IMR-90 (cell line): ENCODE data around the gene C10orf88. TPM values are rescaled to one million over a fixed set of nuclear protein-coding genes. Genes with fewer than 3 reads are reported as not detected.

Experiments
- ATAC-seq: fragments of 200-7000 bp; cut with Tn5 transposase; 2 replicates; pipeline ENCODE4 v1.9.1; 2020; ENCODE audit warnings: low read depth, mild to moderate bottlenecking, moderate library complexity
- BruUV-seq: library from RNA; stranded (reverse); fragments of 400-500 nt; replicated peaks from 2 replicates; lab custom pipeline; 2021; lab: Mats Ljungman, UMichigan
- CTCF ChIA-PET: fragments of 300-600 bp; formaldehyde crosslinking; extraction: SDS; loops from one replicate; lab custom pipeline; 2021; ENCODE audit warnings: antibody characterized with exemption; lab: Yijun Ruan, JAX
- POLR2A ChIA-PET: fragments of 300-600 bp; sonication (Branson Sonifier 250); formaldehyde crosslinking; loops from one replicate; lab custom pipeline; 2022; ENCODE audit warnings: antibody characterized with exemption; ENCODE audit not compliant: unreplicated experiment; lab: Charles Lee
- DNase-seq: peaks from one replicate; pipeline ENCODE4 v3.0.0; 2013
- H2AFZ ChIP-seq: replicated peaks from 2 replicates; pipeline ENCODE3; 2013; ENCODE audit warnings: low read length, mild to moderate bottlenecking; ENCODE audit not compliant: poor library complexity
- H2AK5ac ChIP-seq: 2 replicates; pipeline ENCODE4 v1.6.1; 2013; ENCODE audit warnings: low read depth, low read length, inconsistent platforms
- H2AK9ac ChIP-seq: replicated peaks from 2 replicates; pipeline ENCODE3; 2013; ENCODE audit warnings: mild to moderate bottlenecking, low read depth, low read length, moderate library complexity; ENCODE audit not compliant: poor library complexity
- H2BK120ac ChIP-seq: 2 replicates; pipeline ENCODE4 v1.6.1; 2013; ENCODE audit warnings: low read depth, low read length, inconsistent platforms
- H2BK15ac ChIP-seq: 3 replicates; pipeline ENCODE4 v1.6.1; 2013; ENCODE audit warnings: low read depth, low read length, inconsistent platforms
- H2BK20ac ChIP-seq: 2 replicates; pipeline ENCODE4 v1.6.1; 2013; ENCODE audit warnings: low read depth, mild to moderate bottlenecking, inconsistent platforms, low read length, moderate library complexity
- H2BK5ac ChIP-seq: 2 replicates; pipeline ENCODE4 v1.6.1; 2013; ENCODE audit warnings: mild to moderate bottlenecking, low read depth, low read length, inconsistent platforms; ENCODE audit not compliant: poor library complexity, severe bottlenecking
- H3K14ac ChIP-seq: replicated peaks from 2 replicates; pipeline ENCODE4 v1.6.1; 2013; ENCODE audit warnings: low read depth, low read length, inconsistent platforms
- H3K18ac ChIP-seq: 2 replicates; pipeline ENCODE4 v1.6.1; 2013; ENCODE audit warnings: low read depth, low read length, control low read depth
- H3K23ac ChIP-seq: 2 replicates; pipeline ENCODE4 v1.6.1; 2013; ENCODE audit warnings: low read depth, low read length, inconsistent platforms
- H3K27ac ChIP-seq: 2 replicates; pipeline ENCODE4 v1.5.1; 2013; ENCODE audit warnings: mild to moderate bottlenecking, control low read depth, low read length; ENCODE audit not compliant: insufficient read depth
- H3K27me3 ChIP-seq: 2 replicates; pipeline ENCODE4 v1.6.1; 2013; ENCODE audit warnings: low read length; ENCODE audit not compliant: control insufficient read depth, insufficient read depth
- H3K36me3 ChIP-seq: 2 replicates; pipeline ENCODE4 v1.6.1; 2013; ENCODE audit warnings: low read length, mixed read lengths; ENCODE audit not compliant: control insufficient read depth, insufficient read depth
- H3K4ac ChIP-seq: 2 replicates; pipeline ENCODE4 v1.6.1; 2013; ENCODE audit warnings: low read depth, low read length, inconsistent platforms
- H3K4me1 ChIP-seq: 2 replicates; pipeline ENCODE4 v1.6.1; 2013; ENCODE audit warnings: low read length, mixed read lengths; ENCODE audit not compliant: control insufficient read depth, insufficient read depth
- H3K4me2 ChIP-seq: 2 replicates; pipeline ENCODE4 v1.6.1; 2013; ENCODE audit warnings: low read depth, mild to moderate bottlenecking, control low read depth, low read length, moderate library complexity
- H3K4me3 ChIP-seq: 2 replicates; pipeline ENCODE4 v1.5.1; 2013; ENCODE audit warnings: low read depth, mild to moderate bottlenecking, control low read depth, low read length, moderate library complexity; ENCODE audit not compliant: insufficient read depth
- H3K56ac ChIP-seq: 2 replicates; pipeline ENCODE4 v1.6.1; 2013; ENCODE audit warnings: low read length, inconsistent platforms; ENCODE audit not compliant: insufficient read depth; ENCODE audit errors: extremely low read depth
- H3K79me1 ChIP-seq, 2 experiments: 2 replicates each; pipeline ENCODE4 v1.6.1; 2013; ENCODE audit warnings: low read length in 2 of 2, inconsistent platforms in 1 of 2, low read depth in 1 of 2
- H3K9ac ChIP-seq: 2 replicates; pipeline ENCODE4 v1.6.1; 2013; ENCODE audit warnings: low read depth, low read length, control low read depth
- H3K9me1 ChIP-seq: 2 replicates; pipeline ENCODE4 v1.6.1; 2013; ENCODE audit warnings: low read length, inconsistent platforms; ENCODE audit not compliant: insufficient read depth
- H3K9me3 ChIP-seq: 2 replicates; pipeline ENCODE4 v1.6.1; 2013; ENCODE audit warnings: low read length; ENCODE audit not compliant: control insufficient read depth, insufficient read depth
- H4K20me1 ChIP-seq: 2 replicates; pipeline ENCODE4 v1.6.1; 2013; ENCODE audit warnings: low read length, inconsistent platforms; ENCODE audit not compliant: insufficient read depth
- H4K5ac ChIP-seq: 2 replicates; pipeline ENCODE4 v1.6.1; 2013; ENCODE audit warnings: mild to moderate bottlenecking, low read depth, low read length, control low read depth
- H4K8ac ChIP-seq, 2 experiments: 2 replicates each; pipeline ENCODE4 v1.6.1; 2013; ENCODE audit warnings: low read depth in 2 of 2, low read length in 2 of 2, control low read depth in 1 of 2, inconsistent platforms in 1 of 2
- H4K91ac ChIP-seq: 2 replicates; pipeline ENCODE4 v1.6.1; 2013; ENCODE audit warnings: low read depth, low read length, inconsistent platforms; ENCODE audit not compliant: insufficient read depth
- BHLHE40 ChIP-seq: fragments of 150-350 bp; IDR thresholded peaks from 2 replicates; pipeline ENCODE4 v1.6.1; 2016; ENCODE audit warnings: mild to moderate bottlenecking, low read depth, low read length
- CEBPB ChIP-seq: IDR thresholded peaks from 2 replicates; pipeline ENCODE4 v1.6.1; 2012; ENCODE audit warnings: low read depth, low read length, improper control_type of control experiment
- CHD1 ChIP-seq: IDR thresholded peaks from 2 replicates; pipeline ENCODE4 v1.6.1; 2012; ENCODE audit warnings: low read depth, low read length, improper control_type of control experiment
- CTCF ChIP-seq: conservative IDR thresholded peaks from 2 replicates; pipeline ENCODE4 v1.5.1; 2012; ENCODE audit warnings: mild to moderate bottlenecking, low read depth, low read length, improper control_type of control experiment
- FOS ChIP-seq: fragments of 150-350 bp; IDR thresholded peaks from 2 replicates; pipeline ENCODE4 v1.6.1; 2016; ENCODE audit warnings: low read depth, low read length
- MAFK ChIP-seq: IDR thresholded peaks from 2 replicates; pipeline ENCODE4 v1.6.1; 2012; ENCODE audit warnings: low read depth, low read length, improper control_type of control experiment
- MAZ ChIP-seq: IDR thresholded peaks from 2 replicates; pipeline ENCODE4 v1.6.1; 2012; ENCODE audit warnings: low read depth, mild to moderate bottlenecking, low read length, improper control_type of control experiment, moderate library complexity, borderline replicate concordance
- MXI1 ChIP-seq: IDR thresholded peaks from 2 replicates; pipeline ENCODE4 v1.6.1; 2012; ENCODE audit warnings: low read depth, mild to moderate bottlenecking, low read length, moderate library complexity, borderline replicate concordance
- NFE2L2 ChIP-seq: fragments of 150-350 bp; IDR thresholded peaks from 2 replicates; pipeline ENCODE4 v1.6.1; 2016; ENCODE audit warnings: low read depth, mild to moderate bottlenecking, low read length
- POLR2A ChIP-seq: IDR thresholded peaks from 2 replicates; pipeline ENCODE4 v1.6.1; 2012; ENCODE audit warnings: mild to moderate bottlenecking, low read depth, low read length
- RAD21 ChIP-seq: IDR thresholded peaks from 2 replicates; pipeline ENCODE4 v1.6.1; 2012; ENCODE audit warnings: low read length, improper control_type of control experiment
- RCOR1 ChIP-seq: IDR thresholded peaks from 2 replicates; pipeline ENCODE4 v1.6.1; 2012; ENCODE audit warnings: mild to moderate bottlenecking, low read length, improper control_type of control experiment; ENCODE audit not compliant: insufficient replicate concordance
- RFX5 ChIP-seq: IDR thresholded peaks from 2 replicates; pipeline ENCODE4 v1.8.0; 2012; ENCODE audit warnings: low read depth, mild to moderate bottlenecking, low read length, moderate library complexity
- SMC3 ChIP-seq: fragments of 150-350 bp; IDR thresholded peaks from 2 replicates; pipeline ENCODE4 v1.6.1; 2016; ENCODE audit warnings: low read depth, mild to moderate bottlenecking, antibody characterized with exemption, low read length, moderate library complexity
- USF2 ChIP-seq: fragments of 150-350 bp; IDR thresholded peaks from 2 replicates; pipeline ENCODE4 v1.6.1; 2017; ENCODE audit warnings: mild to moderate bottlenecking, antibody characterized with exemption, low read length, low read depth
- WGBS, 2 experiments: methylation state at CpG; one replicate each; pipeline versions ENCODE4 v1.1.5 to v1.1.7; 2013; ENCODE audit warnings: missing lambda C conversion rate in 2 of 2; ENCODE audit not compliant: insufficient read length in 1 of 2; ENCODE audit errors: extremely low coverage in 2 of 2; 5-methylcytosine and 5-hydroxymethylcytosine counted together
- dilution Hi-C: fragments of 300-500 bp; cut with HindIII; formaldehyde crosslinking; loops from one replicate; pipeline ENCODE4 v1.14.3; 2018; ENCODE audit warnings: low sequenced_read_pairs; ENCODE audit not compliant: unreplicated experiment
- in situ Hi-C: fragments of 300-500 bp; cut with MboI; formaldehyde crosslinking; loops from 3 replicates; pipeline ENCODE4 v1.14.3; 2019; ENCODE audit warnings: low sequenced_read_pairs, inconsistent platforms, mixed read lengths
- intact Hi-C: fragments of 100-400 bp; cut with micrococcal nuclease; formaldehyde crosslinking; loops from 2 replicates; pipeline ENCODE4 v1.10.0; 2022
- polyA plus RNA-seq, 3 experiments: library from polyadenylated mRNA; depleted of rRNA; stranded (reverse); fragments of >200 nt; gene quantifications; 2 replicates each; pipeline ENCODE4 v1.2.3, GENCODE V29; 2012; ENCODE audit warnings: low replicate concordance in 1 of 3
- total RNA-seq: library from RNA; depleted of rRNA; stranded (reverse); fragments of >200 nt; gene quantifications from 2 replicates; pipeline ENCODE4 v1.2.3, GENCODE V29; 2012
- TF ChIP-seq, protein P1 (sequence below): fragments of 150-350 bp; IDR thresholded peaks from 2 replicates; pipeline ENCODE4 v1.6.1; 2016; ENCODE audit warnings: low read depth, mild to moderate bottlenecking, low read length, moderate library complexity, borderline replicate concordance

Gene C10orf88
- total and polyA plus RNA-seq, 2 of the 4 experiments (the other 2 are of a cell fraction) = 5.9 to 12.2 TPM

- H3K36me3 ChIP-seq = peaks cover 15% of the 10 kb centered on the region
- H2BK120ac ChIP-seq = no peak overlapping the region
- ChIA-PET POLR2A (no interaction called here), CTCF (no interaction called here)
- peaks cover 20 to 25% of the 10 kb centered on the region in 2 experiments; a peak in 3 of 4 replicates for H3K79me1 ChIP-seq
- DNase-seq = no peak
- intact Hi-C loops (no loop called here), dilution Hi-C loops (no loop called here), in situ Hi-C loops (no loop called here)
- H4K91ac ChIP-seq = no peak overlapping the region
- H3K56ac ChIP-seq = no peak overlapping the region
- no peak overlapping the region for H2BK20ac ChIP-seq
- no peaks in the 10 kb centered on the region for H3K9me3 ChIP-seq
- H2BK15ac ChIP-seq = no peak overlapping the region
- ATAC-seq = no peak
- H2AFZ ChIP-seq = no peak overlapping the region
- H4K5ac ChIP-seq = no peak overlapping the region
- no peak overlapping the region for H3K18ac ChIP-seq
- H3K4me2 ChIP-seq = no peak overlapping the region
- no peak overlapping the region for H3K27ac ChIP-seq
- WGBS, 2 experiments = no CpG with 5 or more reads among the region's 4 CpGs
- TF ChIP-seq MAZ (no peak), MXI1 (no peak), USF2 (no peak), SMC3 (no peak), RAD21 (no peak), MAFK (no peak), FOS (no peak), POLR2A (no peak), CHD1 (no peak), RCOR1 (no peak), BHLHE40 (no peak), CTCF (no peak), CEBPB (no peak), NFE2L2 (no peak), RFX5 (no peak)
- TF ChIP-seq, protein P1, sequence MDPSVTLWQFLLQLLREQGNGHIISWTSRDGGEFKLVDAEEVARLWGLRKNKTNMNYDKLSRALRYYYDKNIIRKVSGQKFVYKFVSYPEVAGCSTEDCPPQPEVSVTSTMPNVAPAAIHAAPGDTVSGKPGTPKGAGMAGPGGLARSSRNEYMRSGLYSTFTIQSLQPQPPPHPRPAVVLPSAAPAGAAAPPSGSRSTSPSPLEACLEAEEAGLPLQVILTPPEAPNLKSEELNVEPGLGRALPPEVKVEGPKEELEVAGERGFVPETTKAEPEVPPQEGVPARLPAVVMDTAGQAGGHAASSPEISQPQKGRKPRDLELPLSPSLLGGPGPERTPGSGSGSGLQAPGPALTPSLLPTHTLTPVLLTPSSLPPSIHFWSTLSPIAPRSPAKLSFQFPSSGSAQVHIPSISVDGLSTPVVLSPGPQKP = no peak
- H3K4ac ChIP-seq = no peak overlapping the region
- BruUV-seq = no TSS peak
- no peaks in the 10 kb centered on the region; the same call in 1 of the 2 replicates for H3K4me1 ChIP-seq
- no peak overlapping the region for H4K8ac ChIP-seq
- H3K9ac ChIP-seq = no peak overlapping the region
- H3K14ac ChIP-seq = no peak overlapping the region
- H2BK5ac ChIP-seq = no peak overlapping the region
- no peak overlapping the region for H3K4me3 ChIP-seq
- no peak overlapping the region for H2AK5ac ChIP-seq
- H4K20me1 ChIP-seq = peaks cover 3% of the 10 kb centered on the region; the same call in 1 of the 2 replicates
- H2AK9ac ChIP-seq = no peak overlapping the region
- H3K23ac ChIP-seq = no peak overlapping the region
- no peaks in the 10 kb centered on the region for H3K27me3 ChIP-seq
- H3K9me1 ChIP-seq = no peaks in the 10 kb centered on the region
Measured at GRCh38 chr10:122995936-122996335, 41.9 kb upstream of the C10orf88 start.
